WTC11 (cell line): ENCODE measurements around the gene MMP19.
"Not testable (repeated sequence)": the region's sequence is repeated elsewhere in the genome, so short reads cannot be mapped to it uniquely, and the experiment has no call there.

ENCODE experiments used
- ATF1 ChIP-seq: sonication (generic); formaldehyde crosslinking; IDR thresholded peaks from 2 replicates; pipeline ENCODE4 v1.8.1; 2023; ENCODE audit warnings: mild to moderate bottlenecking, moderate library complexity, missing genetic modification reagents
- CREB1 ChIP-seq: sonication (generic); formaldehyde crosslinking; IDR thresholded peaks from 2 replicates; pipeline ENCODE4 v1.8.0; 2023; ENCODE audit warnings: mild to moderate bottlenecking, missing genetic modification reagents
- CTCF ChIP-seq: fragments of 200-600 bp; IDR thresholded peaks from 2 replicates; pipeline ENCODE4 v1.8.0; 2022; ENCODE audit warnings: antibody characterized with exemption
- E2F4 ChIP-seq: sonication (generic); formaldehyde crosslinking; IDR thresholded peaks from 2 replicates; pipeline ENCODE4 v1.8.1; 2022; ENCODE audit warnings: low read depth, mild to moderate bottlenecking, moderate library complexity, missing genetic modification reagents, borderline replicate concordance
- ETV6 ChIP-seq: sonication (generic); formaldehyde crosslinking; IDR thresholded peaks from 2 replicates; pipeline ENCODE4 v1.8.1; 2022; ENCODE audit warnings: mild to moderate bottlenecking, missing genetic modification reagents
- IRF2 ChIP-seq: sonication (generic); formaldehyde crosslinking; IDR thresholded peaks from 2 replicates; pipeline ENCODE4 v1.8.0; 2022; ENCODE audit warnings: low read depth, missing genetic modification reagents, borderline replicate concordance
- MLX ChIP-seq: sonication (generic); formaldehyde crosslinking; IDR thresholded peaks from 2 replicates; pipeline ENCODE4 v1.8.1; 2023; ENCODE audit warnings: mild to moderate bottlenecking, missing genetic modification reagents, moderate library complexity
- MYBL2 ChIP-seq: sonication (generic); formaldehyde crosslinking; IDR thresholded peaks from 2 replicates; pipeline ENCODE4 v1.8.1; 2023; ENCODE audit warnings: mild to moderate bottlenecking, moderate library complexity, missing genetic modification reagents
- SP1 ChIP-seq: sonication (generic); formaldehyde crosslinking; conservative IDR thresholded peaks from 2 replicates; pipeline ENCODE4 v1.8.1; 2022; ENCODE audit warnings: missing genetic modification reagents
- USF2 ChIP-seq: sonication (generic); formaldehyde crosslinking; IDR thresholded peaks from 2 replicates; pipeline ENCODE4 v1.8.1; 2023; ENCODE audit warnings: mild to moderate bottlenecking, missing genetic modification reagents, moderate library complexity
- ZNF671 ChIP-seq: fragments of 250-450 bp; sonication (Bioruptor Pico); IDR thresholded peaks from 2 replicates; pipeline ENCODE4 v1.8.0; 2021; ENCODE audit warnings: mild to moderate bottlenecking
- TF ChIP-seq, protein P1 (sequence below): sonication (generic); formaldehyde crosslinking; IDR thresholded peaks from 2 replicates; pipeline ENCODE4 v1.8.1; 2023; ENCODE audit warnings: mild to moderate bottlenecking, missing genetic modification reagents

- not testable (repeated sequence) for TF ChIP-seq CTCF; ATF1 (CRISPR knock-in tag); USF2 (CRISPR knock-in tag); IRF2 (CRISPR knock-in tag); SP1 (CRISPR knock-in tag); ETV6 (CRISPR knock-in tag); E2F4 (CRISPR knock-in tag); MLX (CRISPR knock-in tag); ZNF671 (CRISPR knock-in tag); CREB1 (CRISPR knock-in tag); MYBL2 (CRISPR knock-in tag)
- TF ChIP-seq, protein P1, sequence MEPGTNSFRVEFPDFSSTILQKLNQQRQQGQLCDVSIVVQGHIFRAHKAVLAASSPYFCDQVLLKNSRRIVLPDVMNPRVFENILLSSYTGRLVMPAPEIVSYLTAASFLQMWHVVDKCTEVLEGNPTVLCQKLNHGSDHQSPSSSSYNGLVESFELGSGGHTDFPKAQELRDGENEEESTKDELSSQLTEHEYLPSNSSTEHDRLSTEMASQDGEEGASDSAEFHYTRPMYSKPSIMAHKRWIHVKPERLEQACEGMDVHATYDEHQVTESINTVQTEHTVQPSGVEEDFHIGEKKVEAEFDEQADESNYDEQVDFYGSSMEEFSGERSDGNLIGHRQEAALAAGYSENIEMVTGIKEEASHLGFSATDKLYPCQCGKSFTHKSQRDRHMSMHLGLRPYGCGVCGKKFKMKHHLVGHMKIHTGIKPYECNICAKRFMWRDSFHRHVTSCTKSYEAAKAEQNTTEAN: not testable (repeated sequence)
These were observed 8.3 kb downstream of the MMP19 start for GRCh38 chr12:55834400-55834799.
